Subcutaneous adipose tissue (tissue), 4 donors: ENCODE measurements around the gene PRPF19. TPM values are rescaled to one million over a fixed set of nuclear protein-coding genes. Genes with fewer than 3 reads are reported as not detected.

ENCODE experiments used
- CTCF ChIP-seq: fragments of 450-650 bp; IDR thresholded peaks from one replicate; pipeline ENCODE4 v1.5.1; 2016; ENCODE audit warnings: low read depth, mild to moderate bottlenecking, control low read depth, antibody characterized with exemption, moderate library complexity
- total RNA-seq, 4 donors: library from RNA; depleted of rRNA; stranded (reverse); fragments of >200 nt; gene quantifications; one replicate each; pipeline ENCODE4 v1.1.0, GENCODE V29; 2016

PRPF19 gene
- total RNA-seq, 4 donors from 2014 or later: 24.3 to 43.2 (median 36.5) TPM

DNA sequence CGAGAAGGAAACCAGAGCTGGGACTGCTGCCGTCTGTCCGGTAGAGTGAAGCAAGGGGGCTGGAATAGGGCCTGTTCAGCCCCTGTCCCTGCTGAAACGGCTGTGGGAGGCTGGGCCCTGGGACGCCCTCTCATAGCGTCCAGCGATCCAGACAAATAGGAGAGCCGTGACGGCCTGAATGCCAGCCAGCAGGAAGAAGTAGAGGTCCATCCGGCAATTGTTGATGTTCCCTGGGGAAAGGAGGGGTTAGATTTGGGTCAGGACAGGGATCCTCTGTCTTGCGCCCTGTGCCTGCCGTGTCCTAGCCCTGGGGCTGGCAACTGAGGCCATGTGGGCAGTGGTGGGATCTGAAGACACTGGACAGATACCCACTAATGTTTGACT, 30.8 kb upstream of the PRPF19 start:
- no peak for TF ChIP-seq CTCF

DNA sequence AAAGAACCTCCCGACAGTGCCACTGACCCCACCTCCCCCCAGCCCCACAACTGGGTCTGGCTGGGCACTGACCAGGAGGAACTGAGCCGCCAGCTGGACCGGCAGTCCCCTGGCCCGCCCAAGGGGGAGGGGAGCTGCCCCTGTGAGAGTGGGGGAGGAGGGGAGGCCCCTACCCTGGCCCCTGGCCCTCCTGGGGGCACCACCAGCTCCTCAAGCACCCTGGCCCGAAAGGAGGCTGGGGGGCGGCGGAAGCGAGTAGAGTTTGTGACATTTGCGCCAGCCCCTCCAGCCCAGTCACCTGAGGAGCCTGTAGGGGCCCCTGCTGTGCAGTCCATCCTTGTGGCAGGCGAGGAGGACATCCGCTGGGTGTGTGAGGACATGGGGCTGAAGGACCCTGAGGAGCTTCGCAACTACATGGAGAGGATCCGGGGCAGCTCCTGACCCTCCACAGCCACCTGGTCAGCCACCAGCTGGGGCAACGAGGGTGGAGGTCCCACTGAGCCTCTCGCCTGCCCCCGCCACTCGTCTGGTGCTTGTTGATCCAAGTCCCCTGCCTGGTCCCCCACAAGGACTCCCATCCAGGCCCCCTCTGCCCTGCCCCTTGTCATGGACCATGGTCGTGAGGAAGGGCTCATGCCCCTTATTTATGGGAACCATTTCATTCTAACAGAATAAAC, 30.2 kb upstream of the PRPF19 start:
- no peak for TF ChIP-seq CTCF

DNA sequence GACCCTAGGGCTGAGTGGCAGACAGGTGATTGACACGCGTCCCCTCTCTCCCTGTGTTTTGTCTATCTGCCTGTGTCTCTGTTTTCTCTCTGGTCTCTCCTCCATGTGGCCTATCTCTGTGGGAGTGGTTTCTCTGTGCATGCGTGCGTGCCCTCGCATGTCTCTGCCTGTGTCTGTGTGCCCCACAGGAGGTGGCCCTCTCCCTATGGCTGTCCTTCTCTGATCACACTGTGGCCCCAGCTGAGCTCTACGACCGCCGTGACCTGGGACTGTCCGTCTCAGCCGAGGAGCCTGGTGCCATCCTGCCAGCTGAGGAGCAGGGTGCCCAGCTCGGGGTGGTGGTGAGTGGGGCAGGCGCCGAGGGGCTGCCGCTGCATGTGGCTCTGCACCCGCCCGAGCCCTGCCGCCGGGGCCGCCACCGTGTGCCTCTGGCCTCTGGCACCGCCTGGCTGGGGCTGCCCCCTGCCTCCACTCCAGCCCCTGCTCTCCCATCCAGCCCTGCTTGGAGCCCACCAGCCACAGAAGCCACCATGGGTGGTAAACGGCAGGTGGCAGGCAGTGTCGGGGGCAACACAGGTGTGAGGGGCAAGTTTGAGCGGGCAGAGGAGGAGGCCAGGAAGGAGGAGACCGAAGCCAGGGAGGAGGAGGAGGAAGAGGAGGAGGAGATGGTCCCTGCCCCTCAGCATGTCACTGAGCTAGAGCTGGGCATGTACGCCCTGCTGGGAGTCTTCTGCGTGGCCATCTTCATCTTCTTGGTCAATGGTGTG, 29.5 kb upstream of the PRPF19 start:
- no peak for TF ChIP-seq CTCF

DNA sequence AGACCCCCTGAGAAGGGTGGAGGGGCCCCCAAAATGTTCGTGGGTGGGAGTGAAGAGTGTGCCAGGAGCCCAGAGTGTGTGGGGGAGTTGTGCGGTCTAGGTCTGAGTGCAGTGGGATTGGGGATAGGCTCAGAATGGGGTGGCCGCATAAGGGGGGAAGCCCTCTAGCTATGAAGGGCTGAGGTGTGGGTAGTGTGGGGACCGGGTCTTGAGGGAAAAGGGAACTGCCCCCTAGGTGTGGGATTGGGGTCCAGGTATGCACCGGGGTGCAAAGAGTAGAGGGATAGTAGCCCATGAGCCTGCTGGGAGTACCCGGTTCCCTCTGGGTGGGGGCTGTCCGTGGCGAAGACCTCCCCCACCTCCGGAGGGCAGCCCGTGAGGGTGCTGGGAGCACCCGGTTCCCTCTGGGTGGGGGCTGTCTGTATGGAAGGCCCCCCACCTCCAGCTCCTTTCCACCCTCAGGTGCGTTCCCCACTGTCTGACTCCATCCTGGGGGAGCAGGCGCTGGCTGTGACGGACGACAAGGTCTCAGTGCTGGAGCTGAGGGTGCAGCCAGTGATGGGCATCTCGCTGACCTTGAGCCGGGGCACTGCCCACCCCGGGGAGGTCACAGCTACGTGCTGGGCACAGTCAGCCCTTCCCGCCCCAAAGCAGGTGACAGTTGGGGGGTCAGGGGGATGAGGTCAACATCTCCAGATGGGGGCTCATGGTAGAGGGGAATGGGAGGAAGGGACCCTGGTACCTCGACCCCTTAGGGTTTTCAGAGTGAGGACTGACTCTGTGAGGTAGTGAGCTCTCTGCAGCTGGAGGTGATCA, 28.6 kb upstream of the PRPF19 start:
- no peak for TF ChIP-seq CTCF

GRCh38 chr11:60934124-60934789, 27.9 kb upstream of the PRPF19 start:
- no peak for TF ChIP-seq CTCF

DNA sequence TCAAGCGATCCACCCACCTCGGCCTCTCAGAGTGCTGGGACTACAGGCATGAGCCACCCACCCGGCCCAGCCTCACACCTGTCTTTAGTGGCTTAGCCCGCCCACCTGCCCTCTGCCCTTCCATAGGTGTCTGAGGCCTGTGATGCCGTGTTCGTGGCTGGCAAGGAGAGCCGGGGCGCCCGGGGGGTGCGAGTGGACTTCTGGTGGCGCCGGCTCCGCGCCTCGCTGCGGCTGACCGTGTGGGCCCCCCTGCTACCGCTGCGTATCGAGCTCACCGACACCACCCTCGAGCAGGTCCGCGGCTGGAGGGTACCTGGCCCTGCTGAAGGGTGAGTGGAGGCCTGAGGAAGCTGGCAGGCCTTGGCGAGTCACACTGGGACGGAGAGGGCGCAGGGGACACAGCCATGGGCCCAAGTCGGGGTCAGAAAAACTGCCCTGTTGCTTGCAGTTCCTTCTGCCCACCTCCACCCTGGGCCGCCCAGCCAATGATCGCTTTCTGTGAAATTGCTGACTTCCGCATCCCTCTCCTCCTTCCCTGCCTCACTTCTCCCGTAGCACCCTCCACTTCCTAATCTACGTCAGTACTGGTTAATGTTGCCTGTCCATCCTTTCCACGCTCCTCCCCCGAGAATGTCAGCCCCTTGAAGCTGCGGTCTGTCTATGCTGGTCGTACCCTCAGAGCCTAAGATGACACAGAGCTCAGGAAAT, 27.2 kb upstream of the PRPF19 start:
- no peak for TF ChIP-seq CTCF
